IMR-90 (cell line): Measurements from ENCODE around the gene ITGAL. TPM values are rescaled to one million over a fixed set of nuclear protein-coding genes. Genes with fewer than 3 reads are reported as not detected.
"Not testable (repeated sequence)": the region's sequence is repeated elsewhere in the genome, so short reads cannot be mapped to it uniquely, and the experiment has no call there.

Experiments used
- ATAC-seq: fragments of 200-7000 bp; cut with Tn5 transposase; 2 replicates; pipeline ENCODE4 v1.9.1; 2020; ENCODE audit warnings: low read depth, mild to moderate bottlenecking, moderate library complexity
- BruUV-seq: library from RNA; stranded (reverse); fragments of 400-500 nt; replicated peaks from 2 replicates; lab custom pipeline; 2021; lab: Mats Ljungman, UMichigan
- CTCF ChIA-PET: fragments of 300-600 bp; formaldehyde crosslinking; extraction: SDS; loops from one replicate; lab custom pipeline; 2021; ENCODE audit warnings: antibody characterized with exemption; lab: Yijun Ruan, JAX
- POLR2A ChIA-PET: fragments of 300-600 bp; sonication (Branson Sonifier 250); formaldehyde crosslinking; loops from one replicate; lab custom pipeline; 2022; ENCODE audit warnings: antibody characterized with exemption; ENCODE audit not compliant: unreplicated experiment; lab: Charles Lee
- DNase-seq: peaks from one replicate; pipeline ENCODE4 v3.0.0; 2013
- H2AFZ ChIP-seq: replicated peaks from 2 replicates; pipeline ENCODE3; 2013; ENCODE audit warnings: low read length, mild to moderate bottlenecking; ENCODE audit not compliant: poor library complexity
- H2AK5ac ChIP-seq: 2 replicates; pipeline ENCODE4 v1.6.1; 2013; ENCODE audit warnings: low read depth, low read length, inconsistent platforms
- H2AK9ac ChIP-seq: replicated peaks from 2 replicates; pipeline ENCODE3; 2013; ENCODE audit warnings: mild to moderate bottlenecking, low read depth, low read length, moderate library complexity; ENCODE audit not compliant: poor library complexity
- H2BK120ac ChIP-seq: 2 replicates; pipeline ENCODE4 v1.6.1; 2013; ENCODE audit warnings: low read depth, low read length, inconsistent platforms
- H2BK15ac ChIP-seq: 3 replicates; pipeline ENCODE4 v1.6.1; 2013; ENCODE audit warnings: low read depth, low read length, inconsistent platforms
- H2BK20ac ChIP-seq: 2 replicates; pipeline ENCODE4 v1.6.1; 2013; ENCODE audit warnings: low read depth, mild to moderate bottlenecking, inconsistent platforms, low read length, moderate library complexity
- H2BK5ac ChIP-seq: 2 replicates; pipeline ENCODE4 v1.6.1; 2013; ENCODE audit warnings: mild to moderate bottlenecking, low read depth, low read length, inconsistent platforms; ENCODE audit not compliant: poor library complexity, severe bottlenecking
- H3K14ac ChIP-seq: replicated peaks from 2 replicates; pipeline ENCODE4 v1.6.1; 2013; ENCODE audit warnings: low read depth, low read length, inconsistent platforms
- H3K18ac ChIP-seq: 2 replicates; pipeline ENCODE4 v1.6.1; 2013; ENCODE audit warnings: low read depth, low read length, control low read depth
- H3K23ac ChIP-seq: 2 replicates; pipeline ENCODE4 v1.6.1; 2013; ENCODE audit warnings: low read depth, low read length, inconsistent platforms
- H3K27ac ChIP-seq: 2 replicates; pipeline ENCODE4 v1.5.1; 2013; ENCODE audit warnings: mild to moderate bottlenecking, control low read depth, low read length; ENCODE audit not compliant: insufficient read depth
- H3K27me3 ChIP-seq: 2 replicates; pipeline ENCODE4 v1.6.1; 2013; ENCODE audit warnings: low read length; ENCODE audit not compliant: control insufficient read depth, insufficient read depth
- H3K36me3 ChIP-seq: 2 replicates; pipeline ENCODE4 v1.6.1; 2013; ENCODE audit warnings: low read length, mixed read lengths; ENCODE audit not compliant: control insufficient read depth, insufficient read depth
- H3K4ac ChIP-seq: 2 replicates; pipeline ENCODE4 v1.6.1; 2013; ENCODE audit warnings: low read depth, low read length, inconsistent platforms
- H3K4me1 ChIP-seq: 2 replicates; pipeline ENCODE4 v1.6.1; 2013; ENCODE audit warnings: low read length, mixed read lengths; ENCODE audit not compliant: control insufficient read depth, insufficient read depth
- H3K4me2 ChIP-seq: 2 replicates; pipeline ENCODE4 v1.6.1; 2013; ENCODE audit warnings: low read depth, mild to moderate bottlenecking, control low read depth, low read length, moderate library complexity
- H3K4me3 ChIP-seq: 2 replicates; pipeline ENCODE4 v1.5.1; 2013; ENCODE audit warnings: low read depth, mild to moderate bottlenecking, control low read depth, low read length, moderate library complexity; ENCODE audit not compliant: insufficient read depth
- H3K56ac ChIP-seq: 2 replicates; pipeline ENCODE4 v1.6.1; 2013; ENCODE audit warnings: low read length, inconsistent platforms; ENCODE audit not compliant: insufficient read depth; ENCODE audit errors: extremely low read depth
- H3K79me1 ChIP-seq, 2 experiments: 2 replicates each; pipeline ENCODE4 v1.6.1; 2013; ENCODE audit warnings: low read length in 2 of 2, inconsistent platforms in 1 of 2, low read depth in 1 of 2
- H3K9ac ChIP-seq: 2 replicates; pipeline ENCODE4 v1.6.1; 2013; ENCODE audit warnings: low read depth, low read length, control low read depth
- H3K9me1 ChIP-seq: 2 replicates; pipeline ENCODE4 v1.6.1; 2013; ENCODE audit warnings: low read length, inconsistent platforms; ENCODE audit not compliant: insufficient read depth
- H3K9me3 ChIP-seq: 2 replicates; pipeline ENCODE4 v1.6.1; 2013; ENCODE audit warnings: low read length; ENCODE audit not compliant: control insufficient read depth, insufficient read depth
- H4K20me1 ChIP-seq: 2 replicates; pipeline ENCODE4 v1.6.1; 2013; ENCODE audit warnings: low read length, inconsistent platforms; ENCODE audit not compliant: insufficient read depth
- H4K5ac ChIP-seq: 2 replicates; pipeline ENCODE4 v1.6.1; 2013; ENCODE audit warnings: mild to moderate bottlenecking, low read depth, low read length, control low read depth
- H4K8ac ChIP-seq, 2 experiments: 2 replicates each; pipeline ENCODE4 v1.6.1; 2013; ENCODE audit warnings: low read depth in 2 of 2, low read length in 2 of 2, control low read depth in 1 of 2, inconsistent platforms in 1 of 2
- H4K91ac ChIP-seq: 2 replicates; pipeline ENCODE4 v1.6.1; 2013; ENCODE audit warnings: low read depth, low read length, inconsistent platforms; ENCODE audit not compliant: insufficient read depth
- CTCF ChIP-seq: conservative IDR thresholded peaks from 2 replicates; pipeline ENCODE4 v1.5.1; 2012; ENCODE audit warnings: mild to moderate bottlenecking, low read depth, low read length, improper control_type of control experiment
- WGBS, 2 experiments: methylation state at CpG; one replicate each; pipeline versions ENCODE4 v1.1.5 to v1.1.7; 2013; ENCODE audit warnings: missing lambda C conversion rate in 2 of 2; ENCODE audit not compliant: insufficient read length in 1 of 2; ENCODE audit errors: extremely low coverage in 2 of 2; 5-methylcytosine and 5-hydroxymethylcytosine counted together
- dilution Hi-C: fragments of 300-500 bp; cut with HindIII; formaldehyde crosslinking; loops from one replicate; pipeline ENCODE4 v1.14.3; 2018; ENCODE audit warnings: low sequenced_read_pairs; ENCODE audit not compliant: unreplicated experiment
- in situ Hi-C: fragments of 300-500 bp; cut with MboI; formaldehyde crosslinking; loops from 3 replicates; pipeline ENCODE4 v1.14.3; 2019; ENCODE audit warnings: low sequenced_read_pairs, inconsistent platforms, mixed read lengths
- intact Hi-C: fragments of 100-400 bp; cut with micrococcal nuclease; formaldehyde crosslinking; loops from 2 replicates; pipeline ENCODE4 v1.10.0; 2022
- polyA plus RNA-seq, 3 experiments: library from polyadenylated mRNA; depleted of rRNA; stranded (reverse); fragments of >200 nt; gene quantifications; 2 replicates each; pipeline ENCODE4 v1.2.3, GENCODE V29; 2012; ENCODE audit warnings: low replicate concordance in 1 of 3
- total RNA-seq: library from RNA; depleted of rRNA; stranded (reverse); fragments of >200 nt; gene quantifications from 2 replicates; pipeline ENCODE4 v1.2.3, GENCODE V29; 2012

ITGAL gene
- total and polyA plus RNA-seq, 2 of the 4 experiments (the other 2 are of a cell fraction): not detected

- TF ChIP-seq CTCF: peak; percentile 48
These were observed 63.2 kb downstream of the ITGAL start (continued) for GRCh38 chr16:30535777-30536190.

DNA sequence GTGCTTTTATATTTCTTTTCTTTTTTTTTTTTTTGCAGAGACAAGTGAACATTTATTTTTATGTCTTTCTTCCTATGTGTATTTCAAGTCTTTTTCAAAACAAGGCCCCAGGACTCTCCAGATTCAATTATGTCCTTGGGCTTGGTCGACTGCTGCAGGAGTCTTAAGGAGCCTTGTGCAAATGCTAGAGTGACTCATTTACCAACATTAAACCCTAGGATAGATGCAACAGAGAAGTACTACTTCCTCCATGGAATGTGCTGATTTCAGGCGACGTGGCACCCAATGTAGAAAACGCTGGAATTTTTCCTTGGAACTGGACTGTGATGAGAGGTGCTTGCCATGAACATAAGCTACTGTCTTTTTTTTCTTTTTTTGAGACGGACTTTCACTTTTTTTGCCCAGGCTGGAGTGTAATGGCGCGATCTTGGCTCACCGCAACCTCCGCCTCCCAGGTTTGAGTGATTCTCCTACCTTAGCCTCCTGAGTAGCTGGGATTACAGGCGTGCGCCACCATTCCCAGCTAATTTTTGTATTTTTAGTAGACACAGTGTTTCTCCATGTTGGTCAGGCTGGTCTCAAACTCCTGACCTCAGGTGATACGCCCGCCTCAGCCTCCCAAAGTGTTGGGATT, 64.0 kb downstream of the ITGAL start:
- Histone ChIP-seq H3K4me1 (peaks cover 12% of the 10 kb centered on the region), H3K9me1 (peaks cover 10% of the 10 kb centered on the region; the same call in 1 of the 2 replicates), H3K79me1 (peaks cover 6 to 31% of the 10 kb centered on the region in 2 experiments)
- H3K36me3 ChIP-seq, H2AK9ac ChIP-seq, ATAC-seq, H3K9me3 ChIP-seq, intact Hi-C loops, H4K91ac ChIP-seq, H3K4me3 ChIP-seq, H3K27ac ChIP-seq, H3K23ac ChIP-seq, H3K4ac ChIP-seq, H3K27me3 ChIP-seq, H3K9ac ChIP-seq, POLR2A ChIA-PET, H4K20me1 ChIP-seq, DNase-seq, BruUV-seq, H4K8ac ChIP-seq, H3K56ac ChIP-seq, H2AFZ ChIP-seq, H2AK5ac ChIP-seq, H3K14ac ChIP-seq, H2BK20ac ChIP-seq, H2BK5ac ChIP-seq, H2BK120ac ChIP-seq, H4K5ac ChIP-seq, H3K4me2 ChIP-seq, H3K18ac ChIP-seq, H2BK15ac ChIP-seq, dilution Hi-C loops, CTCF ChIA-PET: not testable (repeated sequence)
- in situ Hi-C loops: loop anchor here (5.0 kb wide), 1 partner anchor 36 kb away; the partner anchor contains the start of gene ZNF688
- 97% methylated on average over 5 of the region's 13 CpGs; no CpG with 5 or more reads in 1 of the 2 experiments for WGBS, 2 experiments
